HG03196 (cell line): ENCODE results near the gene TRPM2.

Experiments
- ATAC-seq: cut with Tn5 transposase; IDR thresholded peaks from one replicate; pipeline ENCODE4 v1.9.1; 2021; ENCODE audit not compliant: unreplicated experiment

Gene TRPM2

DNA sequence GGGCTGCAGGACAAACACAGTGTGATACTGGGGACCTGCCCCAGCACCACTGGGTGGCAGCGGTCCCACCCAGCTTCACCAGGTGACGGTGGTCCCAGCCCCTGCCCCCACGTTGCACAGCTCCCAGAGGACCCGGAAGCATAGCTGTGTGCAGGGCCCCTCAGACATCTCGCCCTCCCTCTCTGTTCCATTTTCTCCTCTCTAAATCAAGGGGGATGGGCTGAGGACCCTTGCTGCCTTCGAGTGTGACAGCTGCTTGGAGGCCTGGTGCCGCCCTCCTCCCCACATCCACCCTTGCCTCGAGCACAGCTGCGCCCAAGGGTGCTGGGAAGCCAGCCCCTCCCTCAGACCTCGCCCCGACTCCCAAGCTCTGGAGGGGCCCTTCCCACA lies 85.8 kb downstream of the TRPM2 start:
- ATAC-seq: no peak

DNA sequence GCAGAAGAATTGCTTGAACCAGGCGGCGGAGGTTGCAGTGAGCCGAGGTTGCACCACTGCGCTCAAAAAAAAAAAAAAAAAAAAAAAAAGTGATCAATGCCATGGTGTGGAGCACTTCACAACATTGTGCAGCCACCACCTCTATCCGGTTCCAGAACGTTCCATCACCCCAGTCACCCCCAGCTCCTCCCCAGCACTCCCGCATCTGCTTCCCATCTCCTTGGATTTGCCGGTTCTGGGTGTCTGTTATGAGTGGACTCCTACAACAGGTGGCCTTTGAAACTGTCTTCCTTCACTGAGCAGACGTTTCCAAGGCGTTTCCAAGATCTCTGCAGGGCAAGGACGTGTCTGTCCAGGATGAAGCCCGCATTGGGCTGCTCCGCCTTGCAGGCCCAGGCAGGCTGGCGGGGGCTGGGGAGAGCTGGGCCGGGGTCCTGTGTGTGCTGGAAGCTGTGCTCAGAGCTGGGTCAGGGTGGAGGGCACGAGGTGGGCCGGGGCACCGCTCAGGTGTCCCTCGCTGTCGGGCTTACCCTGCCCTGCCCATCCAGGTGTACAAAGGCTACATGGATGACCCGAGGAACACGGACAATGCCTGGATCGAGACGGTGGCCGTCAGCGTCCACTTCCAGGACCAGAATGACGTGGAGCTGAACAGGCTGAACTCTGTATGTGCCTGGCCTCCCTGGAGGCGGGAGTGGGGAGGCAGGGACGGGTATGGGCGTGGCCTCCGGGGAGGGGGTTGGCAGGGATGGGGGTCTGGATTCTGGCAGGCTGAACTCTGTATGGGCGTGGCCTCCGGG lies 87.0 kb downstream of the TRPM2 start:
- no peak for ATAC-seq

DNA sequence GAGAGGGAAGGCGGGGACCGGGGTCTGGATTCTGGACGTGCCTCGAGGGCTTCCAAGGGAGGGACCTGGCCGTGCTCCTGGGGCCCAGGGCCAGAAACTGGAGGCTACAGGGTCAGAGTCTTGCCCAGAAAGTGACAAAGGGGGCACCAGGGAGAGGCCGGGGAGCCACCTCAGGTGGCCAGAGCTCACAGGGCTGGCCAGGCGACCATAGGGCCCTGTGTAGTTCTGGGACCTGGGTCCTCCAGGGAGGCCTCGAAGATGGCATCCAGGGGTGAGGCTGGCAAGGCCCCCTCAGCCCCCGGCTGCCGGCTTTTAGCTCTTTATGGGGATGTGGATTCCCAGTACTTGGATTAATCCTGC lies 87.6 kb downstream of the TRPM2 start:
- ATAC-seq: no peak

DNA sequence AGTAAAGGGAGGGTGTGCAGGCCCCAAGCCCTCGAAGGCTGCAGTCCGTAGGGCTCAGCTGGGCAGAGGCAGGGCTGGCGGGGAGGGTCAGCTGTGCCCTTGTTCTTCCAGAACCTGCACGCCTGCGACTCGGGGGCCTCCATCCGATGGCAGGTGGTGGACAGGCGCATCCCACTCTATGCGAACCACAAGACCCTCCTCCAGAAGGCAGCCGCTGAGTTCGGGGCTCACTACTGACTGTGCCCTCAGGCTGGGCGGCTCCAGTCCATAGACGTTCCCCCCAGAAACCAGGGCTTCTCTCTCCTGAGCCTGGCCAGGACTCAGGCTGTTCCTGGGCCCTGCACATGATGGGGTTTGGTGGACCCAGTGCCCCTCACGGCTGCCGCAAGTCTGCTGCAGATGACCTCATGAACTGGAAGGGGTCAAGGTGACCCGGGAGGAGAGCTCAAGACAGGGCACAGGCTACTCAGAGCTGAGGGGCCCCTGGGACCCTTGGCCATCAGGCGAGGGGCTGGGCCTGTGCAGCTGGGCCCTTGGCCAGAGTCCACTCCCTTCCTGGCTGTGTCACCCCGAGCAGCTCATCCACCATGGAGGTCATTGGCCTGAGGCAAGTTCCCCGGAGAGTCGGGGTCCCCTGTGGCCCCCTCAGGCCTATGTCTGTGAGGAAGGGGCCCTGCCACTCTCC lies 88.3 kb downstream of the TRPM2 start:
- no peak for ATAC-seq

DNA sequence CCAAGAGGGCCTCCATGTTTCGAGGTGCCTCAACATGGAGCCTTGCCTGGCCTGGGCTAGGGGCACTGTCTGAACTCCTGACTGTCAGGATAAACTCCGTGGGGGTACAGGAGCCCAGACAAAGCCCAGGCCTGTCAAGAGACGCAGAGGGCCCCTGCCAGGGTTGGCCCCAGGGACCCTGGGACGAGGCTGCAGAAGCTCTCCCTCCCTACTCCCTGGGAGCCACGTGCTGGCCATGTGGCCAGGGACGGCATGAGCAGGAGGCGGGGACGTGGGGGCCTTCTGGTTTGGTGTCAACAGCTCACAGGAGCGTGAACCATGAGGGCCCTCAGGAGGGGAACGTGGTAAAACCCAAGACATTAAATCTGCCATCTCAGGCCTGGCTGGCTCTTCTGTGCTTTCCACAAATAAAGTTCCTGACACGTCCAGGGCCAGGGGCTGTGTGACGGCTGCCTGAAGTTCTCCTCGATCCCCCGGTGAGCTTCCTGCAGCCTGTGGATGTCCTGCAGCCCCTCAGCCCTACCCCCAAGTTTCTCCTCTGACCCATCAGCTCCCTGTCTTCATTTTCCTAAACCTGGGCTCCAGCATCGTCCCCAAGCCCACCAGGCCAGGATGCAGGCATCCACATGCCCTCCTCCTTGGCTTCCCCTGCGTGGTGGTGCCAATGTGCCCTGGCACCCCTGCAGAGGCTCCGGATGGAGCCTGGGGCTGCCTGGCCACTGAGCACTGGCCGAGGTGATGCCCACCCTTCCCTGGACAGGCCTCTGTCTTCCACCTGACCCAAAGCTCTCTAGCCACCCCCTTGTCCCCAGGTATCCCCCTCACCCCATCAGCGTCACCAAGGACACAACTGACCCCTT lies 89.1 kb downstream of the TRPM2 start:
- no peak for ATAC-seq

DNA sequence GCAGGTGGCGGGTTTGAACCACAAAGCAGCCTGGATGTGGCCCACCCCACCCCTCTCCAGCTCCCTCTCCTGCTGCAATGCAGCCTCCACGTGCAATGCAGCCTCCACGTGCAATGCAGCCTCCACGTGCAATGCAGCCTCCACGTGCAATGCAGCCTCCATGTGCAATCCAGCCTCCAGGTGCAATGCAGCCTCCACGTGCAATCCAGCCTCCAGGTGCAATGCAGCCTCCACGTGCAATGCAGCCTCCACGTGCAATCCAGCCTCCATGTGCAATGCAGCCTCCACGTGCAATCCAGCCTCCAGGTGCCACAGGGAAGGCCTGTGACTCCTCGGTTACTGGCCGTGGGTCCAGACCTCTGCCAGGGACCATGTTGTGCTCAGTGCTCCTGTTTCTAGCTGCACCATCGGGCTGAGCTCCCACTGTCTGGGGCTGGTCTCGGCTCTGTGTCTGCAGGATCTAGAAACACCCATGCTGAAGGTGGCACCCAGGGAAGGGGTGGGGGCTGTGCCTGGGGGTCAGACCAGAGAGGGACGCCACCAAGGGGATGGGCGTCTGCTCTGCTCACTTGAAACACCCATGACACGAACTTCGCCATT lies 90.0 kb downstream of the TRPM2 start:
- ATAC-seq: no peak

DNA sequence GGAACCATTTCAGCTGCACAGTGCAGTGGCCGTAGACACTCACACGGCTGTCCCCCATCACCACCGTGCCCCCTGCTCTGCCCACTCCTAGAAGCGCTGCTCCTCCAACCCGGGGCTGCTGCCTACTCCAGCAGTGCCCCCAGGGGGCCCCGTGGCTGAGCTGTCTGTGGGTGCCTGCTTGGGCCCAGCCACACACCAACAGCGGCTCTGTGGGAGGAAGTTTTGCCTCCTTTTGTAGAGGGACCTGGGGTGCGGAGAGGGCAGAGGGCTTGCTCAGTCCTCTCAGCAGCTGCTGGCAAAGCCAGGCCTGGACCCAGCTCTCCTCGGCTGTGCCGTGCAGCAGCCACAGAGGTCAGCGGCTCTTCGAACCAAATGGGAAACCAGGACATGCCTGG lies 90.5 kb downstream of the TRPM2 start:
- ATAC-seq: no peak

DNA sequence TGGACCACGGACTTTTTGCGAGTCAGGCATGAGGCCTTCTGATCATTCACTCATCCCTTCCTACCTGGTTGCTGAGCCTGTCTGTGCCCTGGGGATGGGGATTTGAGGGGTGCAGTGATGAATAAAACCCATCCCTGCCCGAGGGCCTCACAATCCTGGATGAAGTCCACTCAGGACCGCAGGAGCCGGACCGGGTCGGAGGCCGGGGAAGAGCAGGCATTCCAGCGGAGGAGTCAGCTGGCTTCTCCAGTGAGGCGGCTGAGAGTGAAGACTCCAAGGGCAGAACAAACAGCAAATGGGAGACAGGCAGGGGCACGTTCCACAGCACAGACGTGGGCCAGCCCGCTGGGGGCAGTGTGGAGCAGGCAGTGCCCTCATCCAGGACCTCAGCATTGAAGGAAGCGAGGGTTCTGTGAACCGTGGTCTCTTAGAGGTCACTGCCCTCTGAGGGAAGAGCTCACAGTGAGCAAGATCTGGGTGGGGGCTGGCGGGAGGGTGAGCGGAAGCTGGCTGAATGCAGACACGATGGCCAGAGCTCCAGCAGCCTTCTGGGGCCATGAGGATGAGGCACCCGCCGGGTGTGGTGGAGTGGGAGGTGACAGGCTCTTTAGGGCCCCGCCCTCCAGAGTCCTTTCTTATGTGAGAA lies 91.0 kb downstream of the TRPM2 start:
- ATAC-seq: no peak

DNA sequence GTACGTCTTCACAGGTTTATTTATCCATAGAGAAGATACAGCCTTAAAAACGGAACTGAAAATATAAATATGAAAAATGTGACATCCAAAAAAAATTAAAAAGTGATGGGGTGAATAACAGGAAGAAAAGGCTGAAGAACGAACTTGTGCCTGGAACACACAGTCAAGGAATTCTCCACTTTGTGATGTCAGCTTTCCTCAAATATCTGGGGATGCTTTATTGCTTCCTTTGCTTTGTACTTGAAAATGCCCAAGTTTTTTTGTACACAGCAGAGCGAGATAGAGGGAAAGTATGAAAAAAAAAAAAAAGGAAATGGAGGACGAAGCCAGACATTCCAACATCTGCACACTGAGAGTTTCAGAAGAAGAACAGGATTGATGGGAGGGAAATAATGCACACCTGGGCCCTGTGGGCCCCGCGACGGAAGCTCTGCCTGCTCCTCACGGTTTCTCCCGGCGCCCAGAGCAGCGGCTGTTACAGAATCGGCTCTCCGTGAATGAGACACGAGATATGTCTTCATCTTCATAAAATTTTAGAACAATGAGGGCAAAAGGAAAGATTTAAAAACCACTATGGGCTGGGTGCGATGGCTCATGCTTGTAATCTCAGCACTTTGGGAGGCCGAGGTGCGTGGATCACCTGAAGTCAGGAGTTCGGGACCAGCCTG lies 91.9 kb downstream of the TRPM2 start:
- ATAC-seq: no peak

DNA sequence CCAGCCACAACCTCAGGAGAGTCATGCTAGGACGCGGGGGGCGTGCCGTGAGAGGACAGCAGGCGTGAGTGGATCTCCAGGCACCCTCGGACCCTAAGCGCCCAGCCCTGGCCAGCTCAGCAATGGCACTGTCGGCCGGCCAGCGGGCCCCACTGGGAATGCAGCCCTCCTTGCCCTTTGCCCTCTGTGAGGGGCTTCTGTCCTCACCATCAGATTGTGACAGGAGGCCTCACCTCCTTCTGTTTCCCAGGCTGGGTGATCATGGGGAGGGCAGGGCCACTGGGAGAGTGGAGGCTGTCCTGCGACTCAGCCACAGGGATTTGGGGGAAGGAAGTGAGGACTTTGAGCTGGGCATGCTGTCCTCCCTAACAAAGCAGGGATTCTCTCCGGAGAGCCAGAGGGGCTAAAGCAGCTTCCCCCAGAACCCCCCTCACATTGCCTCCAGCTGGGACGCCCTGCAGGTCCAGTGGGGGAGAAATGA lies 95.3 kb downstream of the TRPM2 start:
- no peak for ATAC-seq

DNA sequence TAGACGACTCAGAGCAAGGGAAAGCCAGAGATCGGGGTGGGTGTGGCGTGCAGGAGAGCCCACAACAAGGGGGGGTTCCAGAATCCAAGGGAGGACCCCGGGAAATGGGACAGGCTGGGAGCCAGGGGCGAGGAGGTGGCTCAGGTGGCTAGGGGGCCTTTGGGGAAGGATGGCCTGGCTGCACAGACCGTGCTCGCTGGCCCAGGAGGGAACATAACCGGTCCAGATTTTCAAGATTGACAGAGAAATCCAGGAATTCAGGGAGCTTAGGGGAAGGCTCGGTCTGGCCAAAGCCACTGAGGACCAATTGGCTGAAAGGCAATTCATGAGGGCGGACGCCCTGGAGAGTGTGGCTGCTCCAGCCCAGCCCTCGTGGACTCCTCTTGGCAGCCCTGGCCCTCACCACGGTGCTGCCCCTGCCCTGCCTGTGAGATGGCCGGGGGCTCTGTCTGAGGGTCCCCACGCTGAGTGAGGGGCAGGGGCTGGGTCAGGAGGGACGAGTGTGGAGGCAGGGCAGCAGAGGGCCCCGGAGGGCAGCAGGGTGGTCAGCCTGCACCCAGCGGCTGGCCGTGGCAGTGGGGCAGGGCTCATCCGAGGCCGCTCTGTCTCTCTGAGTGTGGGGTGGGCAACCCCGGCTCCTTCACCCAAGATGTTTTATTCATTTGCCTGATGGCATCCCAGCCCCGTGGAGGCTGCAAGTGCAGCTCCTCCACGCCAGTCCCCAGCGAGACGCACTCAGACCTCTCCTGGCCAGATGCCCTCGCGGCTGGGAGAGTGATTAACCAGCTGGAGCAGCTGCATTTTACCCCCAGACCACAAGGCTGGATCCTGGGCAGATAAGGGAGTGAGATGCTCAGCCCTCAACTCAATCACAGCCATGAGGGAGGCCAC lies 96.3 kb downstream of the TRPM2 start:
- ATAC-seq: no peak

DNA sequence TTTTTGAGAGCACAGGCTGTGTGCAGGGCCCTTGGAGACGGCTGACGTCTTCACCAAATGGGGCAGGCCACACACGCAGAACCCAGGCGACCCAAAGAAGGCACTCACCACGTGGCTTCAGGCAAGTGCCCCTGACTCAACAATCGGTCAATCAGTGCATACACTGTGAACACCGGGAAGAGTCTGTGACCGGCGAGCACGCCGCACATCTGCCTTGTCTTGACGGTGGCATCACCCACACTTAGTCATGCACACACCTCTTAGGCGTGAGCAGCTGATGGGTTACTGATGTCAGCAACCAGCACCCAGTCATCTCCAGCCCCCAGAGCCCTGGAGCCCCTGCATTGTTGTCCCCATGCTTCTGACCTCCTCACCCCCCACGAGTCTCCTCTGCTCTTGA lies 97.0 kb downstream of the TRPM2 start:
- no peak for ATAC-seq

DNA sequence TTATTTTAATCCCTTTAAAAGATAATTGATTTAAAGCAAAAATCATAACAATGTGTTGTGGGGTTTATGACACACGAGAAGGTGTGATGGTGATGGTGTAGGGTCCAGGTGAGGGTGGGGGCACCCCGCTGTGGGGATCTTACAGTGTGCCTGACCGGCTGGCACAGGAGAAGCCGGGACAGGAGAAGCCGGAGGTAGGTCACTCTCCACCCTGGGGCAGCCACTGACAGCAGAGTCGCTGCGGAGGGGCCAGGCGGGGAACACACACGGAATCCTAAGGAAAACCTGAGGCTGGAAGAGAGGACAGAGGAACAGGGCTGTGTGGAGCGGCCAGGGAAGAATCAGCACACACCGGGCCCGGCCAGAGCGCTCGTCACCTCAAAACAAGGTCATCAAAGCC lies 97.6 kb downstream of the TRPM2 start:
- no peak for ATAC-seq

DNA sequence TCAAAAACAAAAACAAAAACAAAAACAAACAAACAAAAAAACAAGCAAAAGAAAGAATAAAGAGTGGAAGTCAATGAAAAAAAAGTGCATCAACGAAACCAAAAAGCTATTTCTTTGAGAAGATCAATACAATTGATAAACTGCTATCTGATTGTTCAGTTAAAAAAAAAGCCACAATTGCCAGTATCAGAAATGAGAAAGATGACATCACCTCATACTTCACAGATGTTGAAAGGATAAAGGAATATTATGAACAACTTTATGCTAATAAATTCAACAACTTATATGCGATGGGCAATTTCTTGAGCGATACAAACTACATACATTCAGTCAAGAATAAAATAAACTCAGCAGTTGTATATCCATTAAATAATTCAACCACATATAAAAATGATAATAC lies 99.7 kb downstream of the TRPM2 start:
- no peak for ATAC-seq

DNA sequence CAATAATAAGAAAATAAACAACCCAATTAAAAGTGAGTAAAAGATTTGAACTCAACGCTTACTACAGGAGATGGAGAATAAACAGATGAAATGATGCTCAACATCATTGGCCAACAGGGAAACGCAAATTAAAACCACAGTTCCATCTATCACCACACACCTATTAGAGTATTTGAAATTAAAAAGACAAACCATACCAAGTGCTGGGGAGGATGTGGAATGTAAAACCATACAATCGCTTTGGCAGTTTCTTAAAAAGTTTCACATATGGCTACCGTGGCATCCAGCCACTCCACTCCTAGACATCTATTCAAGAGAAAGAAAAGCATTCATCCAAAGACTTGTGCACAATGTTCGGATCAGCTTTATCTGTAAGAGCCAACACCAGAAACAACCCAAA lies 100.6 kb downstream of the TRPM2 start:
- no peak for ATAC-seq

DNA sequence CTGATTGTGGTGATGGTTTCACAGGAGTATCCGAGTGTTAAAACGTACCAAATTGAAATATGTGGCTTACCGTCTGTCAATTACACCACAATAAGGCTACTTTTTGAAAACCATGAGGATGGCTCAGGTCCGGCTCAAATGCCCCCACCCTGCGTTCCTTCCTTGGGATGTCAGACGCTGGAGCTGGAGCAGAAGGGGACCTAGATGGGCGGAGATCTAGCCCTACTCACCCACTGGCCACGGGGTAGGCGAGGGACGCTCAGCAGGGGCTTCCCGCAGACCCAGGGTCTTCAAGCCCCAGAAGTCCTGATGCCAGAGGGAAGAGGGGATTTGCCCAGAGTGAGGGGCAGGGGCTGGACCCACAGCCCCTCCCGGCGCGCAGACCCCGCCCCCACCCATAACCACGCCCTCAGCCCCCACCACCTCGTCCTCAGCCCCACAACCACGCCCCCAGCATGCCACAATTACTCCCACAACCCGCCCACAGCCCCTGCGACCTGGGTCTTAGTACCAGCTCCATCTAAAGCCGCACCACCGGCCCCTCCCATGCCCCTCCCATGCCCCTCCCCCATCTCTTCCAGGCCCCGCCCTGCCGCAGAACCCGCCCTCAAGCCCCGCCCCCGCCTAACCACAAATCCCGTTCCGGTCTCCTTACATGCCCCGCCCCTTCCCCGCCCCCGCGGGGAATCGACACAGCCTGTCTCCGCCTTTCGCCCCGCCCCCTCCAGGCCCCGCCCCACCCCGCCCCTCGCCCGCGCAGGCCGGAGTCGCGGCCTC lies 101.5 kb downstream of the TRPM2 start, which contains the start of gene LRRC3:
Gene LRRC3 (plus strand): TSS at position 764 of the 777 bp plus-strand sequence. CDS start 1,135 bp downstream, outside the sequence.
- ATAC-seq: no peak

DNA sequence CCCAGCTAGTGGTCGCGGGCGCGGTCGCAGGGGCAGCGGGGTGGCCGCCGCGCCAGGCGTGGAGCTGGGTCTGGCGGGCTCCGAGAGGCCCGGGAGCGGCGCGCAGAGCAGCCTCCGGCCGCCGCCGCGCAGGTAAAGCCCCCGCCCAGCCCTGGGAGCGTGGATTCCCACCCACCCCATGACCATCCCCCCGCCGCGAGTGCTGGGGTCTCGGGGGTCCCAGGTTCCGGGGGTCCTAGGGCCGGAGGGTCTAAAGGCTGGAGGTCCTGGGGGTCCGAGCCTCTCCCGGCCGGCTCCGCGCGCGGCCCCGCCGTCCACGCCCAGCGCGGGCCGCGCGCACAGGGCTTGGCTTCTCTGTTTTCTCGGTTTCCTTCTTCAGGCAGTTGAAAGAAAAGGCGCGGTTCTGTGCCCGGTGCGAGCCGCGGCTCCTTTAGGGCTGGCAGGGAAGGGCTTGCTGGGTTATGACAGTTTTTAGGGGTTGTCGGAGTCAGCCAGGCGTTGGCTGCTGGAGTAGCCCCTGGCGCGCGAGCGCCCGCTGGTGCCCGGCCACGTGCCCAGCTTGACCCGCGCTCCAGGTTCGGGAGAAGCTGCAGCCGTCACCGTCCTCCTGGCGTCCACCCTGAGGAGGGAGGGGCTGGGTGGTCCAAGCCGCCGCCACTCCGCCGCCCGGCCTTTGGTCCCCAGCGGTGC lies 102.2 kb downstream of the TRPM2 start:
- no peak for ATAC-seq
